Upper lobe of left lung (tissue), 4 donors: ENCODE measurements around the gene PPP1R3G.

ENCODE experiments used
- POLR2A ChIP-seq, 4 donors: fragments of 450-650 bp; IDR thresholded peaks; one replicate each; pipeline ENCODE4 v1.5.1; 2016 to 2017; ENCODE audit warnings: antibody characterized with exemption in 4 of 4, mild to moderate bottlenecking in 2 of 4
- TF ChIP-seq, protein P1 (sequence below), 6 experiments: fragments of 450-650 bp in 4 of 6; fragments of 200-600 bp in 2 of 6; sonication (generic) in 2 of 6; IDR thresholded peaks; one replicate each; pipeline ENCODE4 v1.5.1; 2016 to 2019; ENCODE audit warnings: antibody characterized with exemption in 6 of 6

DNA sequence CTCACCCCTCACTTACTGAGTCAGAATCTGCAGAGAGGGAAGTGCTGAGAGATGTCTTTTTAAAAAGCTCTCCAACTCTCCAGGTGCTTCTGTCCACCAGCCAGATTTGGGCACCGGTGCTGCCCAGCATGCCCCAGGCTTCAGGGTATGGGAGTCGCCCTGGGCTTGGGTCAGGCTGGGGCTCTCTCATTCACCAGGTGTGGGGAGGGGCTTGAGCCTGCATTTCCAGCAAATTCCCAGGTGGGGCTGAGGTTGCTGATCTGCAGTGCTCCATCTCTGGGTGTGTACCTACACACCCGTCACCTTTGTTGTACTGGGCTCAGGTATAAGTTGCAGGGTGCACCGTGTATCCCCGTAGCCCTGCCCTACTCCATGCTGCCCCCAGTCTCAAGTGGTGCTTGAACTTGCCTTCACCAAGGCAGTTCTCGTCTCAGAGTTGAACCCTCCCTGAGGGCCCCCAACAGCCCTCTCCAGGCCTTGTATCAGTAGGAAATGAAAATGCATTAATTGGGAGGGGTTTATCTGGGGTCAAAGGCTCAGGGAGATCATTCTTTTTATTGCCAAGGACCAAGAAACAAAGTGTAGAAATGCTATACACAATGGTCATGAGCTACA, 23.5 kb downstream of the PPP1R3G start:
- no peak for TF ChIP-seq POLR2A (IDR thresholded peaks at IDR 0.05)
- TF ChIP-seq, protein P1, sequence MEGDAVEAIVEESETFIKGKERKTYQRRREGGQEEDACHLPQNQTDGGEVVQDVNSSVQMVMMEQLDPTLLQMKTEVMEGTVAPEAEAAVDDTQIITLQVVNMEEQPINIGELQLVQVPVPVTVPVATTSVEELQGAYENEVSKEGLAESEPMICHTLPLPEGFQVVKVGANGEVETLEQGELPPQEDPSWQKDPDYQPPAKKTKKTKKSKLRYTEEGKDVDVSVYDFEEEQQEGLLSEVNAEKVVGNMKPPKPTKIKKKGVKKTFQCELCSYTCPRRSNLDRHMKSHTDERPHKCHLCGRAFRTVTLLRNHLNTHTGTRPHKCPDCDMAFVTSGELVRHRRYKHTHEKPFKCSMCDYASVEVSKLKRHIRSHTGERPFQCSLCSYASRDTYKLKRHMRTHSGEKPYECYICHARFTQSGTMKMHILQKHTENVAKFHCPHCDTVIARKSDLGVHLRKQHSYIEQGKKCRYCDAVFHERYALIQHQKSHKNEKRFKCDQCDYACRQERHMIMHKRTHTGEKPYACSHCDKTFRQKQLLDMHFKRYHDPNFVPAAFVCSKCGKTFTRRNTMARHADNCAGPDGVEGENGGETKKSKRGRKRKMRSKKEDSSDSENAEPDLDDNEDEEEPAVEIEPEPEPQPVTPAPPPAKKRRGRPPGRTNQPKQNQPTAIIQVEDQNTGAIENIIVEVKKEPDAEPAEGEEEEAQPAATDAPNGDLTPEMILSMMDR (IDR thresholded peaks at IDR 0.05): no peak
